ENCODE measurements around the gene IPMK. TPM values are rescaled to one million over a fixed set of nuclear protein-coding genes. Genes with fewer than 3 reads are reported as not detected.
A peak's percentile ranks its signal among the peaks of the same experiment; 100 is the strongest.

The IPMK gene
- total and polyA plus RNA-seq, 2 of the 8 experiments (the other 6 are each of a cell fraction or from before 2014, with no cell fraction given): 1.3 to 7.8 TPM

- no peak overlapping the region for H4K5ac ChIP-seq (ENCODE audit: insufficient read length, low read depth, low read length)
- ChIA-PET CTCF (ENCODE audit: partially characterized antibody) (interaction anchor here (1.0 kb wide), 2 partner anchors 8 to 64 kb away, joined by 3 read pairs; no protein-coding TSS in a partner anchor), POLR2A (ENCODE audit: partially characterized antibody) (interaction anchor here (0.8 to 2.2 kb wide), 7 partner anchors 8 to 128 kb away, joined by 3 to 7 read pairs (median 4); partner anchors contain the start of gene UBE2D1)
- H2AK5ac ChIP-seq (ENCODE audit: low read depth, low read length): no peak overlapping the region
- peak overlapping the region; percentile 48 to 94 (median 82) for H3K4me3 ChIP-seq (ENCODE audit: extremely low read depth in 1 of 4, insufficient read depth in 2 of 4, low read depth in 3 of 4, low read length in 4 of 4)
- H2BK5ac ChIP-seq (ENCODE audit: low read depth, low read length): 0 out of 2 replicates have a peak overlapping the region, but pooled peaks have one; percentile 78
- H3K9me3 ChIP-seq (ENCODE audit: insufficient read depth in 2 of 2, low read depth in 1 of 2, low read length in 1 of 2): no peaks in the 10 kb centered on the region
- H4K20me1 ChIP-seq (replicated peaks in 1 of 2; ENCODE audit: control insufficient read depth in 1 of 2, insufficient read depth in 2 of 2, low read length in 2 of 2): no peaks in the 10 kb centered on the region
- H3K79me1 ChIP-seq (ENCODE audit: low read depth, low read length): no peaks in the 10 kb centered on the region; the same call in 1 of the 2 replicates
- no peak overlapping the region for H2BK120ac ChIP-seq (replicated peaks; ENCODE audit: low read depth, low read length)
- no peak overlapping the region for H3K23ac ChIP-seq (ENCODE audit: insufficient read length)
- H2BK12ac ChIP-seq (ENCODE audit: low read depth, low read length): no peak overlapping the region
- H2BK20ac ChIP-seq (ENCODE audit: low read length): no peak overlapping the region
- H2BK15ac ChIP-seq (ENCODE audit: low read length): no peak overlapping the region
- H3K56ac ChIP-seq (replicated peaks; ENCODE audit: insufficient read length, low read depth, low read length): no peak overlapping the region
- peaks cover 19% of the 10 kb centered on the region for H3K23me2 ChIP-seq (ENCODE audit: low read depth, low read length)
- H3K4me2 ChIP-seq (ENCODE audit: insufficient read depth in 1 of 2, low read depth in 2 of 2, low read length in 2 of 2): peak overlapping the region; percentile 93 to 96
- H3K4me1 ChIP-seq (replicated peaks in 1 of 4; ENCODE audit: control insufficient read depth in 3 of 4, insufficient read depth in 4 of 4, low read length in 3 of 4): peaks cover 0 to 10% (median 1%) of the 10 kb centered on the region in 4 experiments; a peak in 3 of 7 replicates
- H3K27me3 ChIP-seq (replicated peaks in 1 of 4; ENCODE audit: control insufficient read depth in 3 of 4, extremely low read depth in 1 of 4, insufficient read depth in 3 of 4, low read length in 3 of 4): 0 out of 7 replicates have a peak, but pooled peaks cover 0 to 5% (median 1%) of the 10 kb centered on the region in 4 experiments
- DNase-seq (ENCODE audit: low read depth in 1 of 2, low spot score in 2 of 2): no peak
- H4K8ac ChIP-seq (ENCODE audit: extremely low read depth, insufficient read depth, low read length): no peak overlapping the region
- H3K14ac ChIP-seq (ENCODE audit: insufficient read length): no peak overlapping the region
- no peak overlapping the region for H4K91ac ChIP-seq (replicated peaks; ENCODE audit: insufficient read length, low read length)
- no peaks in the 10 kb centered on the region for H3K36me3 ChIP-seq (ENCODE audit: control insufficient read depth in 2 of 4, insufficient read depth in 4 of 4, low read length in 3 of 4)
- 14% methylated on average over 12 of the region's 12 CpGs; no CpG with 5 or more reads in 1 of the 2 experiments for WGBS, 2 experiments (ENCODE audit: extremely low coverage in 1 of 2, insufficient coverage in 1 of 2, insufficient read length in 1 of 2, insufficient replicate concordance in 2 of 2, low coverage in 1 of 2, low lambda C conversion rate in 2 of 2, missing lambda C conversion rate in 1 of 2)
- H3K4ac ChIP-seq (replicated peaks; ENCODE audit: insufficient read length, low read depth, low read length): no peak overlapping the region
- H2AFZ ChIP-seq (ENCODE audit: low read length): peak overlapping the region; percentile 93; the same call in 1 of the 2 replicates
- no peak for TF ChIP-seq CEBPB (IDR thresholded peaks at IDR 0.05; ENCODE audit: low read depth, low read length)
- no peak for TF ChIP-seq SAP30 (IDR thresholded peaks at IDR 0.05; ENCODE audit: insufficient read depth, insufficient replicate concordance, low read length)
- TF ChIP-seq RNF2 (IDR thresholded peaks at IDR 0.05; ENCODE audit: borderline replicate concordance, low read depth, low read length, missing control alignments, poor library complexity, severe bottlenecking): no peak
- TF ChIP-seq RXRA (IDR thresholded peaks at IDR 0.05; ENCODE audit: insufficient read depth, low read depth, low read length): no peak
- TF ChIP-seq RBBP5 (IDR thresholded peaks at IDR 0.05; ENCODE audit: borderline replicate concordance, low read depth, low read length): no peak
- TF ChIP-seq E2F6 (IDR thresholded peaks at IDR 0.05): no peak
- no peak for TF ChIP-seq EP300 (IDR thresholded peaks at IDR 0.05; ENCODE audit: borderline replicate concordance in 1 of 2, low read depth in 2 of 2, low read length in 2 of 2)
- TF ChIP-seq MAFK (IDR thresholded peaks at IDR 0.05; ENCODE audit: low read depth, low read length): no peak
- TF ChIP-seq CBX8 (IDR thresholded peaks at IDR 0.05; ENCODE audit: borderline replicate concordance, low read depth, low read length): no peak
- peaks cover 0 to 60% of the 10 kb centered on the region in 2 experiments; a peak in 3 of 4 replicates for H3K79me2 ChIP-seq (ENCODE audit: control insufficient read depth in 1 of 2, insufficient read depth in 2 of 2, low read length in 2 of 2)
- peak overlapping the region; percentile 43 to 85 (median 66) for H3K9ac ChIP-seq (replicated peaks in 1 of 4; ENCODE audit: extremely low read depth in 1 of 4, low read depth in 3 of 4, low read length in 3 of 4)
- no peak overlapping the region for H3K18ac ChIP-seq (ENCODE audit: extremely low read depth, low read length)
- no peak for FAIRE-seq
- H3K27ac ChIP-seq (ENCODE audit: low read depth, low read length): peak overlapping the region; percentile 69
Measured at GRCh38 chr10:58269782-58270290, 2.1 kb upstream of the IPMK start.

Data from H1 (cell line).